ENCODE data around the gene PPOX. TPM values are rescaled to one million over a fixed set of nuclear protein-coding genes. Genes with fewer than 3 reads are reported as not detected.

PPOX gene
- total RNA-seq, 1 donor from 2014 or later = 40.7 TPM

DNA sequence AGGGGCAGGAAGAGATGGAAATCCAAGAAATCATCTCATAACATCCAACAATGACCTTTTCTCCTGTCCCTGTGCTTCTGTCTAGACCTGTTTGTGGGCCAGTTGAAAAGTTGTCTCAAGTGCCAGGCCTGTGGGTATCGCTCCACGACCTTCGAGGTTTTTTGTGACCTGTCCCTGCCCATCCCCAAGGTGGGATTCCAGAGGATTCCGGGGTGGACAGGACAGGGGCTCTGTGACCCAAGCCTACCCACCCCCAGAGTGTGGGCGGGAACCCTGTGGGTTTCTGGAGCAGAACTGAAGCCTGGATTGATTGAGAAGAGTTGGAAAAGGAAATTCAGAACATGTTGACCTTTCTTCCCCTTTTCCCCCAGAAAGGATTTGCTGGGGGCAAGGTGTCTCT, 2.4 kb upstream of the PPOX start:
- H3K4me3 Mint-ChIP-seq = no peak overlapping the region
- peaks cover 66% of the 10 kb centered on the region for H3K4me1 Mint-ChIP-seq
- TF ChIP-seq, protein P1, sequence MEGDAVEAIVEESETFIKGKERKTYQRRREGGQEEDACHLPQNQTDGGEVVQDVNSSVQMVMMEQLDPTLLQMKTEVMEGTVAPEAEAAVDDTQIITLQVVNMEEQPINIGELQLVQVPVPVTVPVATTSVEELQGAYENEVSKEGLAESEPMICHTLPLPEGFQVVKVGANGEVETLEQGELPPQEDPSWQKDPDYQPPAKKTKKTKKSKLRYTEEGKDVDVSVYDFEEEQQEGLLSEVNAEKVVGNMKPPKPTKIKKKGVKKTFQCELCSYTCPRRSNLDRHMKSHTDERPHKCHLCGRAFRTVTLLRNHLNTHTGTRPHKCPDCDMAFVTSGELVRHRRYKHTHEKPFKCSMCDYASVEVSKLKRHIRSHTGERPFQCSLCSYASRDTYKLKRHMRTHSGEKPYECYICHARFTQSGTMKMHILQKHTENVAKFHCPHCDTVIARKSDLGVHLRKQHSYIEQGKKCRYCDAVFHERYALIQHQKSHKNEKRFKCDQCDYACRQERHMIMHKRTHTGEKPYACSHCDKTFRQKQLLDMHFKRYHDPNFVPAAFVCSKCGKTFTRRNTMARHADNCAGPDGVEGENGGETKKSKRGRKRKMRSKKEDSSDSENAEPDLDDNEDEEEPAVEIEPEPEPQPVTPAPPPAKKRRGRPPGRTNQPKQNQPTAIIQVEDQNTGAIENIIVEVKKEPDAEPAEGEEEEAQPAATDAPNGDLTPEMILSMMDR (IDR thresholded peaks at IDR 0.05) = no peak
- DNase-seq (no peak), ATAC-seq (ENCODE audit: low read depth) (no peak)
- H3K27ac Mint-ChIP-seq = peak overlapping the region; percentile 2
- ChIA-PET CTCF (interaction anchor here (0.8 kb wide), 1 partner anchor 62 kb away, joined by 3 read pairs; the partner anchor contains the start of gene TOMM40L), POLR2A (interaction anchor here (4.3 kb wide), 1 partner anchor 12 kb away, joined by 42 read pairs; the partner anchor contains the start of gene B4GALT3)
- H3K36me3 Mint-ChIP-seq (ENCODE audit: low read depth) = peaks cover 60% of the 10 kb centered on the region
- H3K9me3 Mint-ChIP-seq = no peaks in the 10 kb centered on the region
- H3K27me3 Mint-ChIP-seq = no peaks in the 10 kb centered on the region
- intact Hi-C loops (cut with micrococcal nuclease) = no loop called here

DNA sequence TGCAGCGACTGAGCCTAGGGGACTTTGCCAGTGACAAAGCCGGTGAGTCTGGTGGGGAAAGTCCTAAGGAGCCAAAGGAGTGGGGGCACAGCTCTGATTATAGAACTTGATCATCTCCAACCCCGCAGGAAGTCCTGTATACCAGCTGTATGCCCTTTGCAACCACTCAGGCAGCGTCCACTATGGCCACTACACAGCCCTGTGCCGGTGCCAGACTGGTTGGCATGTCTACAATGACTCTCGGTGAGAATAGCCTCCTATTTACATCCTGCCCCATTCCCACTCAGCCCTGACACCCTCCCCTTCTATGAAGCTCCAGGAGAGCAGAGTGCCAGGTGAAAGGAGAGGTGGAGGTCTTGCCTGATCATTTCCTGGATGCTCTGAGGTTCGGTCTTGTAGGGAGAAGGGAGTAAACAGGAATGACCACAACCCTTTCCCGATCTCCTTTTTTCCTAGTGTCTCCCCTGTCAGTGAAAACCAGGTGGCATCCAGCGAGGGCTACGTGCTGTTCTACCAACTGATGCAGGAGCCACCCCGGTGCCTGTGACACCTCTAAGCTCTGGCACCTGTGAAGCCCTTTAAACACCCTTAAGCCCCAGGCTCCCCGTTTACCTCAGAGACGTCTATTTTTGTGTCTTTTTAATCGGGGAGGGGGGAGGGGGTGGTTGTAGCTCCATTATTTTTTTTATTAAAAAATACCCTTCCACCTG, 1.2 kb upstream of the PPOX start:
- Mint-ChIP-seq H3K27ac (peak overlapping the region; percentile 98), H3K9me3 (no peaks in the 10 kb centered on the region), H3K4me1 (peaks cover 57% of the 10 kb centered on the region), H3K4me3 (no peak overlapping the region), H3K27me3 (no peaks in the 10 kb centered on the region), H3K36me3 (ENCODE audit: low read depth) (peaks cover 59% of the 10 kb centered on the region)
- CTCF ChIA-PET = interaction anchor here (0.6 to 3.8 kb wide), 16 partner anchors 8 to 217 kb away, joined by 3 to 40 read pairs (median 7); partner anchors contain the start of genes ARHGAP30, B4GALT3, NDUFS2 and TOMM40L
- ATAC-seq (ENCODE audit: low read depth) (no peak), DNase-seq (no peak)
- POLR2A ChIA-PET = interaction anchor here (0.6 to 4.3 kb wide), 14 partner anchors 11 to 397 kb away, joined by 3 to 49 read pairs (median 9); partner anchors contain the start of genes ARHGAP30, B4GALT3, NDUFS2 and NIT1
- TF ChIP-seq, protein P1 (IDR thresholded peaks at IDR 0.05) = no peak
- intact Hi-C loops (cut with micrococcal nuclease) = loop anchor here (1.0 kb wide), 1 partner anchor 217 kb away; no protein-coding TSS in a partner anchor

DNA sequence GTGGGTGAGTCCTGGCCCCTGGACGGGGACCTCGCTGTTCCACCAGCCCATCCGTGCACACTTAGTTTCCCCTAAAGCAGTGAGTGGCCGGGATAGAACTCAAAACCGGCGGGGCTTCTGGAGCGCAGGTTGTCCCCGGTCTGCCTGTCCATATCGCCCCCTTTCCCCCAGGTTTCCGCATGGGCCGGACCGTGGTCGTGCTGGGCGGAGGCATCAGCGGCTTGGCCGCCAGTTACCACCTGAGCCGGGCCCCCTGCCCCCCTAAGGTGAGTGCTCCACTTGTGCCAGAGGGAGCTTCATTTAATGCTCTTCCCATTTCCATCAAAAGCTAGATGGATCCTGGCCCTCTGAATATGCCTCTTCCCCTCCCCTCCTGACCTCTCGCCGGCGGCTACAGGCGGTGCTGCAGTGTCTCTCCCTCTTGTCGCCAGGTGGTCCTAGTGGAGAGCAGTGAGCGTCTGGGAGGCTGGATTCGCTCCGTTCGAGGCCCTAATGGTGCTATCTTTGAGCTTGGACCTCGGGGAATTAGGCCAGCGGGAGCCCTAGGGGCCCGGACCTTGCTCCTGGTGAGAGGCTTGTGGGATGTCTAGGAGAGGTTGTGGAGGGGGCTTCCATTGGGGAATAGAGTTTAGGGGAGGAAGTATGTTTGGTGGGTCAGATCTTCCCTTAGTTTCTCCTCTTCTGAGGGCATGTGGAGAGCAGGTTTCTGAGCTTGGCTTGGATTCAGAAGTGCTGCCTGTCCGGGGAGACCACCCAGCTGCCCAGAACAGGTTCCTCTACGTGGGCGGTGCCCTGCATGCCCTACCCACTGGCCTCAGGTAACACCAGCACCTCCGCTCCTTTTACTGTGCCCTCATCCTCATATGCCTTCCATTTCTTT, 683 bp downstream of the PPOX start:
- ChIA-PET POLR2A (interaction anchor here (0.6 to 4.3 kb wide), 19 partner anchors 9 to 1089 kb away, joined by 3 to 49 read pairs (median 7); partner anchors contain the start of genes ARHGAP30, B4GALT3, DEDD and NDUFS2), CTCF (interaction anchor here (0.6 to 3.8 kb wide), 15 partner anchors 10 to 1247 kb away, joined by 3 to 40 read pairs (median 5); partner anchors contain the start of genes B4GALT3, NDUFS2, TOMM40L and UFC1)
- H3K27ac Mint-ChIP-seq = peak overlapping the region; percentile 98
- no peaks in the 10 kb centered on the region for H3K27me3 Mint-ChIP-seq
- H3K4me3 Mint-ChIP-seq = peak overlapping the region; percentile 88
- ATAC-seq (ENCODE audit: low read depth) (no peak), DNase-seq (no peak)
- no peaks in the 10 kb centered on the region for H3K9me3 Mint-ChIP-seq
- intact Hi-C loops (cut with micrococcal nuclease) = loop anchor here (1.0 kb wide), 5 partner anchors 10 to 35 kb away; partner anchors contain the start of genes B4GALT3, DEDD, NDUFS2 and UFC1
- peaks cover 66% of the 10 kb centered on the region for H3K36me3 Mint-ChIP-seq (ENCODE audit: low read depth)
- peaks cover 39% of the 10 kb centered on the region for H3K4me1 Mint-ChIP-seq
- TF ChIP-seq, protein P1 (IDR thresholded peaks at IDR 0.05) = no peak

DNA sequence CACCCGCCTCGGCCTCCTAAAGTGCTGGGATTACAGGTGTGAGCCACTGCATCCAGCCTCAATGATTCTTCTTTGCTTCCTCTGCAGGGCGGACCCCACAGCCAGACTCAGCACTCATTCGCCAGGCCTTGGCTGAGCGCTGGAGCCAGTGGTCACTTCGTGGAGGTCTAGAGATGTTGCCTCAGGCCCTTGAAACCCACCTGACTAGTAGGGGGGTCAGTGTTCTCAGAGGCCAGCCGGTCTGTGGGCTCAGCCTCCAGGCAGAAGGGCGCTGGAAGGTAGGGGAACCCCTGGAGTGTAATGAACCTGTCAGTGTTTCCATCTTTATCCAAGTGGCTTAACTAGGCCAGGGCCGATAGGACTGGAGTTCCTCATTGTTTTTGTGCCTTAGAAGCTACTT, 2.7 kb downstream of the PPOX start:
- intact Hi-C loops (cut with micrococcal nuclease) = no loop called here
- POLR2A ChIA-PET = interaction anchor here (1.8 kb wide), 1 partner anchor 13 kb away, joined by 6 read pairs; no protein-coding TSS in a partner anchor
- peaks cover 36% of the 10 kb centered on the region for H3K4me1 Mint-ChIP-seq
- H3K36me3 Mint-ChIP-seq (ENCODE audit: low read depth) = peaks cover 68% of the 10 kb centered on the region
- ATAC-seq (ENCODE audit: low read depth) = no peak
- CTCF ChIA-PET = no interaction called here
- H3K27me3 Mint-ChIP-seq = no peaks in the 10 kb centered on the region
- TF ChIP-seq, protein P1 (IDR thresholded peaks at IDR 0.05) = no peak
- H3K9me3 Mint-ChIP-seq = no peaks in the 10 kb centered on the region
- no peak overlapping the region for H3K4me3 Mint-ChIP-seq
- H3K27ac Mint-ChIP-seq = no peak overlapping the region
- no peak for DNase-seq

Measured in activated B cell treated with CpG ODN at 0.5 μM for 24 hours (primary cell).